DND-41 (cell line): ENCODE measurements around the gene SLC35E3.
"Not testable (repeated sequence)": the region's sequence is repeated elsewhere in the genome, so short reads cannot be mapped to it uniquely, and the experiment has no call there.

Source experiments
- EZH2 ChIP-seq: IDR thresholded peaks from 3 replicates; pipeline ENCODE4 v1.6.1; 2012; ENCODE audit warnings: borderline replicate concordance, low read depth, mild to moderate bottlenecking, moderate library complexity, low read length, inconsistent platforms; ENCODE audit not compliant: severe bottlenecking
- TF ChIP-seq, protein P1 (sequence below): IDR thresholded peaks from 2 replicates; pipeline ENCODE4 v1.5.1; 2012; ENCODE audit warnings: borderline replicate concordance, low read length, moderate library complexity, mild to moderate bottlenecking; ENCODE audit not compliant: poor library complexity, severe bottlenecking; ENCODE audit errors: extremely low read depth

DNA sequence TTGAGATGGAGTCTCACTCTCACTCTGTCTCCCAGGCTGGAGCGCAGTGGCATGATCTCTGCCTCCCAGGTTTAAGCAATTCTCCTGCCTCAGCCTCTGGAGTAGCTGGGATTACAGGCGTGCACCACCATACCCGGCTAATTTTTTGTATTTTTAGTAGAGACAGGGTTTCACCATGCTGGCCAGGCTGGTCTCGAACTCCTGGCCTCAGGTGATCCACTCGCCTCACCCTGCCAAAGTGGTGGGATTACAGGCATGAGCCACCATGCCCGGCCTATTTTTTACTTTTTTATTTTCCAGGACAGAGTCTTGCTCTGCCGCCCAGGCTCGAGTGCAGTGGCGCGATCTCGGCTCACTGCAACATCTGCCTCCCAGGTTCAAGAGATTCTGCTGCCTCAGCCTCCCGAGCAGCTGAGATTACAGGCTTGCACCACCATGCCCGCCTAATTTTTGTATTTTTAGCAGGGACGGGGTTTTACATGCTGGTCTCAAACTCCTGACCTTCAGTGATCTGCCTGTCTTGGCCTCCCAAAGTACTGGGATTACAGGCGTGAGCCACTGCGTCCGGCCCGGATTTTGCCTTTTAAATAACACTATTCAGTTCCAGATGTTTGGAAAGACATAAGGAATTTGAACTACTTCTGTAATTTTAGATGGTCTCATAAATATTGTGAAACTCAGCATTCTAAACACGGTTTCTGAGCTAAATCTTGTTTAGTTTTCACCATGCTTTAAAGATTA is 57.1 kb downstream of the SLC35E3 start:
- TF ChIP-seq, protein P1, sequence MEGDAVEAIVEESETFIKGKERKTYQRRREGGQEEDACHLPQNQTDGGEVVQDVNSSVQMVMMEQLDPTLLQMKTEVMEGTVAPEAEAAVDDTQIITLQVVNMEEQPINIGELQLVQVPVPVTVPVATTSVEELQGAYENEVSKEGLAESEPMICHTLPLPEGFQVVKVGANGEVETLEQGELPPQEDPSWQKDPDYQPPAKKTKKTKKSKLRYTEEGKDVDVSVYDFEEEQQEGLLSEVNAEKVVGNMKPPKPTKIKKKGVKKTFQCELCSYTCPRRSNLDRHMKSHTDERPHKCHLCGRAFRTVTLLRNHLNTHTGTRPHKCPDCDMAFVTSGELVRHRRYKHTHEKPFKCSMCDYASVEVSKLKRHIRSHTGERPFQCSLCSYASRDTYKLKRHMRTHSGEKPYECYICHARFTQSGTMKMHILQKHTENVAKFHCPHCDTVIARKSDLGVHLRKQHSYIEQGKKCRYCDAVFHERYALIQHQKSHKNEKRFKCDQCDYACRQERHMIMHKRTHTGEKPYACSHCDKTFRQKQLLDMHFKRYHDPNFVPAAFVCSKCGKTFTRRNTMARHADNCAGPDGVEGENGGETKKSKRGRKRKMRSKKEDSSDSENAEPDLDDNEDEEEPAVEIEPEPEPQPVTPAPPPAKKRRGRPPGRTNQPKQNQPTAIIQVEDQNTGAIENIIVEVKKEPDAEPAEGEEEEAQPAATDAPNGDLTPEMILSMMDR = not testable (repeated sequence)
- TF ChIP-seq EZH2 = not testable (repeated sequence)
